ENCODE results near the gene DESI2.
A peak's percentile ranks its signal among the peaks of the same experiment; 100 is the strongest.

Gene DESI2

GRCh38 chr1:244713332-244713731 lies 60.4 kb downstream of the DESI2 start:
- H2AFZ ChIP-seq (ENCODE audit: low read depth, low read length, severe bottlenecking): no peak overlapping the region
- no peak overlapping the region for H3K27ac ChIP-seq (ENCODE audit: low read depth, low read length)
- no peaks in the 10 kb centered on the region for H3K36me3 ChIP-seq (ENCODE audit: low read length)
- TF ChIP-seq EZH2phosphoT487 (conservative IDR thresholded peaks at IDR 0.05; ENCODE audit: low read length): no peak
- TF ChIP-seq CTCF (IDR thresholded peaks at IDR 0.05; ENCODE audit: insufficient read depth, low read length, poor library complexity, severe bottlenecking): no peak
- H3K79me2 ChIP-seq (ENCODE audit: insufficient read depth, low read length): no peaks in the 10 kb centered on the region
- no peak overlapping the region for H3K4me3 ChIP-seq (ENCODE audit: insufficient read depth, low read length, poor library complexity, severe bottlenecking)
- H4K20me1 ChIP-seq (ENCODE audit: low read depth, low read length): no peaks in the 10 kb centered on the region
- no peak overlapping the region for H3K9ac ChIP-seq (ENCODE audit: low read length)
- H3K9me3 ChIP-seq (ENCODE audit: insufficient read depth, low read length): no peaks in the 10 kb centered on the region
- H3K9me2 ChIP-seq (replicated peaks; ENCODE audit: insufficient read depth, low read length): no peaks in the 10 kb centered on the region
- peaks cover 25% of the 10 kb centered on the region for H3F3A ChIP-seq (ENCODE audit: insufficient read depth)
- no peak overlapping the region for H3K4me2 ChIP-seq (ENCODE audit: low read depth, low read length, poor library complexity, severe bottlenecking)
- no peaks in the 10 kb centered on the region for H3K27me3 ChIP-seq (ENCODE audit: low read length)

GRCh38 chr1:244727871-244728474 lies 75.0 kb downstream of the DESI2 start:
- H3F3A ChIP-seq (ENCODE audit: insufficient read depth): peaks cover 45% of the 10 kb centered on the region
- peak overlapping the region; percentile 35 for H2AFZ ChIP-seq (ENCODE audit: low read depth, low read length, severe bottlenecking)
- H3K27ac ChIP-seq (ENCODE audit: low read depth, low read length): peak overlapping the region; percentile 100
- H3K36me3 ChIP-seq (ENCODE audit: low read length): no peaks in the 10 kb centered on the region
- H4K20me1 ChIP-seq (ENCODE audit: low read depth, low read length): no peaks in the 10 kb centered on the region
- no peak overlapping the region for H3K4me3 ChIP-seq (ENCODE audit: insufficient read depth, low read length, poor library complexity, severe bottlenecking)
- TF ChIP-seq CTCF (IDR thresholded peaks at IDR 0.05; ENCODE audit: insufficient read depth, low read length, poor library complexity, severe bottlenecking): no peak
- no peak for TF ChIP-seq EZH2phosphoT487 (conservative IDR thresholded peaks at IDR 0.05; ENCODE audit: low read length)
- H3K9me3 ChIP-seq (ENCODE audit: insufficient read depth, low read length): no peaks in the 10 kb centered on the region
- H3K9ac ChIP-seq (ENCODE audit: low read length): peak overlapping the region; percentile 42
- H3K4me2 ChIP-seq (ENCODE audit: low read depth, low read length, poor library complexity, severe bottlenecking): peak overlapping the region; percentile 82
- no peaks in the 10 kb centered on the region for H3K27me3 ChIP-seq (ENCODE audit: low read length)
- H3K9me2 ChIP-seq (replicated peaks; ENCODE audit: insufficient read depth, low read length): no peaks in the 10 kb centered on the region
- H3K79me2 ChIP-seq (ENCODE audit: insufficient read depth, low read length): peaks cover 5% of the 10 kb centered on the region; the same call in 1 of the 2 replicates

- peak overlapping the region; percentile 44 for H3K4me3 ChIP-seq (ENCODE audit: insufficient read depth, low read length, poor library complexity, severe bottlenecking)
- H3K9ac ChIP-seq (ENCODE audit: low read length): peak overlapping the region; percentile 90
- H3K79me2 ChIP-seq (ENCODE audit: insufficient read depth, low read length): peaks cover 5% of the 10 kb centered on the region; the same call in 1 of the 2 replicates
- peak overlapping the region; percentile 100 for H3K27ac ChIP-seq (ENCODE audit: low read depth, low read length)
- H3K4me2 ChIP-seq (ENCODE audit: low read depth, low read length, poor library complexity, severe bottlenecking): peak overlapping the region; percentile 82
- peaks cover 69% of the 10 kb centered on the region for H3F3A ChIP-seq (ENCODE audit: insufficient read depth)
- H3K9me3 ChIP-seq (ENCODE audit: insufficient read depth, low read length): no peaks in the 10 kb centered on the region
- H3K9me2 ChIP-seq (replicated peaks; ENCODE audit: insufficient read depth, low read length): no peaks in the 10 kb centered on the region
- TF ChIP-seq CTCF (IDR thresholded peaks at IDR 0.05; ENCODE audit: insufficient read depth, low read length, poor library complexity, severe bottlenecking) (no peak), EZH2phosphoT487 (conservative IDR thresholded peaks at IDR 0.05; ENCODE audit: low read length) (no peak)
- no peaks in the 10 kb centered on the region for H3K36me3 ChIP-seq (ENCODE audit: low read length)
- H2AFZ ChIP-seq (ENCODE audit: low read depth, low read length, severe bottlenecking): peak overlapping the region; percentile 2
- H3K27me3 ChIP-seq (ENCODE audit: low read length): no peaks in the 10 kb centered on the region
- H4K20me1 ChIP-seq (ENCODE audit: low read depth, low read length): no peaks in the 10 kb centered on the region
Observed at GRCh38 chr1:244730153-244730933, 77.4 kb downstream of the DESI2 start.

Data from SU-DHL-6 (cell line).